Measurements from ENCODE around the gene MOCS2. TPM values are rescaled to one million over a fixed set of nuclear protein-coding genes. Genes with fewer than 3 reads are reported as not detected.

The MOCS2 gene
- total RNA-seq, 2 donors from 2014 or later: 11.2 to 15.2 TPM

DNA sequence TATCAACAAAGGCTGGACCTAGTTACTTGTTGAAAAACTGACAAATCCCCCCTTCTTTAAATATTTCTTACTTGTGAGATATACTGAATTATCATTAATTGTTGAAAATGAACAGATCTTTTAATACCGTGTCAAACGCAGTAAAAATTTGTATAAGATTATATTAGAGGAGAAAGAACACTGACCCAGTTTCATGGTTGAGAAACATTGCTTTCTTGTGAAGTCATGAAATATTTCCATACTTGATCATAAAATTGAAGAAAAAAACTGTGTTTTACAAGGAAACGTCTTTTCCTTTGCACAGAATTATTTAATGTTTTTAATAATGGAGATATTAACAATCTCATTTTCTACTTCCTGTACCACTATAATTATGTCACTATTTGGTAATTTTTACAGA is 45.8 kb downstream of the MOCS2 start:
- peaks cover 6% of the 10 kb centered on the region for H3K36me3 Mint-ChIP-seq (ENCODE audit: low read depth)
- H3K4me1 Mint-ChIP-seq: peaks cover 2% of the 10 kb centered on the region
- peaks cover 6% of the 10 kb centered on the region for H3K27me3 Mint-ChIP-seq
- H3K9me3 ChIP-seq (ENCODE audit: control insufficient read depth, low read length, poor library complexity, severe bottlenecking): no peaks in the 10 kb centered on the region
- ATAC-seq: no peak
- H3K4me3 Mint-ChIP-seq: no peak overlapping the region
- no peak overlapping the region for H3K27ac Mint-ChIP-seq
- DNase-seq: no peak

GRCh38 chr5:53063176-53063575 is 46.4 kb downstream of the MOCS2 start:
- Mint-ChIP-seq H3K27ac (no peak overlapping the region), H3K36me3 (ENCODE audit: low read depth) (peaks cover 6% of the 10 kb centered on the region), H3K4me3 (no peak overlapping the region), H3K27me3 (peaks cover 11% of the 10 kb centered on the region), H3K4me1 (peaks cover 2% of the 10 kb centered on the region)
- ATAC-seq (no peak), DNase-seq (no peak)
- no peaks in the 10 kb centered on the region for H3K9me3 ChIP-seq (ENCODE audit: control insufficient read depth, low read length, poor library complexity, severe bottlenecking)

- no peak overlapping the region for H3K4me3 Mint-ChIP-seq
- H3K27me3 Mint-ChIP-seq: peaks cover 12% of the 10 kb centered on the region
- no peaks in the 10 kb centered on the region for H3K9me3 ChIP-seq (ENCODE audit: control insufficient read depth, low read length, poor library complexity, severe bottlenecking)
- no peak for DNase-seq
- peaks cover 6% of the 10 kb centered on the region for H3K36me3 Mint-ChIP-seq (ENCODE audit: low read depth)
- ATAC-seq: no peak
- no peak overlapping the region for H3K27ac Mint-ChIP-seq
- no peaks in the 10 kb centered on the region for H3K4me1 Mint-ChIP-seq
Observed at GRCh38 chr5:53059281-53059680, 50.3 kb downstream of the MOCS2 start.

DNA sequence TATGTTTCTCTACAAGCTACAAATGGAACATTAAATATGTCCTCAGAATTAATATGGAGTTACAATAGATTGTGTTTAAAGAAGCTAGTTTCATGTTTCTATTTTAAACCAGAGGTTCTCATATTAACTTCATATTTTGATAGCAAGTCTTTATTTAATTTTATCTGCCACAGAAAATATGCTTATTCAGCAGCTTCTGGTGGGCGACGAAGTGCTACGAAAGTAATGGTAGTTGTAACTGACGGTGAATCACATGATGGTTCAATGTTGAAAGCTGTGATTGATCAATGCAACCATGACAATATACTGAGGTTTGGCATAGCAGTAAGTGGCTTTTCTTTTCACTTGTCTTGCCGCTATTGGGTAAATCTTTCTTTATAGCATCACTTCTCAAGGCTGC is 54.2 kb downstream of the MOCS2 start:
- DNase-seq (no peak), ATAC-seq (no peak)
- Mint-ChIP-seq H3K27me3 (peaks cover 16% of the 10 kb centered on the region), H3K4me3 (no peak overlapping the region), H3K36me3 (ENCODE audit: low read depth) (peaks cover 3% of the 10 kb centered on the region), H3K27ac (no peak overlapping the region), H3K4me1 (no peaks in the 10 kb centered on the region)
- no peaks in the 10 kb centered on the region for H3K9me3 ChIP-seq (ENCODE audit: control insufficient read depth, low read length, poor library complexity, severe bottlenecking)

- ATAC-seq (no peak), DNase-seq (no peak)
- no peaks in the 10 kb centered on the region for H3K4me1 Mint-ChIP-seq
- no peak overlapping the region for H3K4me3 Mint-ChIP-seq
- H3K27me3 Mint-ChIP-seq: peaks cover 10% of the 10 kb centered on the region
- H3K36me3 Mint-ChIP-seq (ENCODE audit: low read depth): peaks cover 2% of the 10 kb centered on the region
- H3K9me3 ChIP-seq (ENCODE audit: control insufficient read depth, low read length, poor library complexity, severe bottlenecking): no peaks in the 10 kb centered on the region
- no peak overlapping the region for H3K27ac Mint-ChIP-seq
Observed at GRCh38 chr5:53053364-53053763, 56.2 kb downstream of the MOCS2 start.

- DNase-seq (no peak), ATAC-seq (no peak)
- Mint-ChIP-seq H3K4me3 (no peak overlapping the region), H3K36me3 (ENCODE audit: low read depth) (peaks cover 2% of the 10 kb centered on the region), H3K4me1 (no peaks in the 10 kb centered on the region), H3K27ac (no peak overlapping the region), H3K27me3 (peaks cover 7% of the 10 kb centered on the region)
- no peaks in the 10 kb centered on the region for H3K9me3 ChIP-seq (ENCODE audit: control insufficient read depth, low read length, poor library complexity, severe bottlenecking)
Observed at GRCh38 chr5:53052499-53052898, 57.1 kb downstream of the MOCS2 start.

DNA sequence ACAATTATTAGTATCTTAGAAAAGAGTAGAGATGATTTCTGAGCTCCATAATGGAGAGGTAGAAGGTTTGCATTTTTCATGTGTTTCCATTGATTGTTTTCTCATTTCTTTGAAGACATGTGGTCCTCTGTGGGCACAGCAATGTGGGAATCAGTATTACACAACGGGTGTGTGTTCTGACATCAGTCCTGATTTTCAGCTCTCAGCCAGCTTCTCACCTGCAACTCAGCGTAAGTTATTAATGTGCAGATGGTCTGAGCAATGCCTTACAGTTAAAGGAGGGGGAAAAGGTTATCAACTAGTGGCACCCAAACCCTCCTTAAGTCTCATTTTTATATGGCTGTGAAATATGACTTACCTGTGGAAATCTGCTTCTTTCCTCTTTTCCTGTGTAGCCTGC is 61.3 kb downstream of the MOCS2 start:
- DNase-seq: no peak
- peaks cover 2% of the 10 kb centered on the region for H3K36me3 Mint-ChIP-seq (ENCODE audit: low read depth)
- no peak overlapping the region for H3K4me3 Mint-ChIP-seq
- no peak overlapping the region for H3K27ac Mint-ChIP-seq
- no peak for ATAC-seq
- H3K9me3 ChIP-seq (ENCODE audit: control insufficient read depth, low read length, poor library complexity, severe bottlenecking): no peaks in the 10 kb centered on the region
- peaks cover 7% of the 10 kb centered on the region for H3K27me3 Mint-ChIP-seq
- no peaks in the 10 kb centered on the region for H3K4me1 Mint-ChIP-seq

Other genes starting within 250 kb of the MOCS2 start
- 1 to 10 TPM in 1 of 2 donors, under 1 TPM in 1; 0.62 to 1.8 TPM for gene ITGA2, start 120.4 kb downstream of the MOCS2 start, total RNA-seq